DMS 273 (cell line): ENCODE data around the gene ZIC1.

ENCODE experiments used
- DNase-seq: peaks from one replicate; lab custom pipeline; 2025; ENCODE audit not compliant: unreplicated experiment; lab: John Stamatoyannopoulos, UW

The ZIC1 gene

GRCh38 chr3:147408188-147409100 is 721 bp upstream of the ZIC1 start:
- DNase-seq: no peak

GRCh38 chr3:147410116-147410525 is 956 bp downstream of the ZIC1 start:
- no peak for DNase-seq

- DNase-seq: no peak
Measured at GRCh38 chr3:147410526-147411237, 1.5 kb downstream of the ZIC1 start.

GRCh38 chr3:147411238-147411814 is 2.2 kb downstream of the ZIC1 start:
- peak; percentile 54 for DNase-seq

- DNase-seq: no peak
Measured at GRCh38 chr3:147411815-147412241, 2.7 kb downstream of the ZIC1 start.

- no peak for DNase-seq
Measured at GRCh38 chr3:147412261-147412916, 3.2 kb downstream of the ZIC1 start.

- DNase-seq: no peak
Measured at GRCh38 chr3:147412917-147413685, 3.9 kb downstream of the ZIC1 start.

- no peak for DNase-seq
Measured at GRCh38 chr3:147413686-147414389, 4.7 kb downstream of the ZIC1 start.

GRCh38 chr3:147414390-147415138 is 5.4 kb downstream of the ZIC1 start:
- no peak for DNase-seq

GRCh38 chr3:147415286-147415685 is 6.1 kb downstream of the ZIC1 start:
- DNase-seq: no peak

GRCh38 chr3:147415874-147416273 is 6.7 kb downstream of the ZIC1 start:
- DNase-seq: no peak

- no peak for DNase-seq
Measured at GRCh38 chr3:147416931-147417330, 7.8 kb downstream of the ZIC1 start.

- DNase-seq: no peak
Measured at GRCh38 chr3:147417551-147418295, 8.6 kb downstream of the ZIC1 start.

GRCh38 chr3:147418371-147418781 is 9.2 kb downstream of the ZIC1 start:
- no peak for DNase-seq

GRCh38 chr3:147418808-147419701 is 9.9 kb downstream of the ZIC1 start:
- peak; percentile 88 for DNase-seq

- DNase-seq: no peak
Measured at GRCh38 chr3:147419781-147420224, 10.6 kb downstream of the ZIC1 start.
